Measurements from ENCODE around the gene MLKL.

The MLKL gene

GRCh38 chr16:74700438-74701225 is at the start of gene MLKL:
MLKL (minus strand) TSS chr16:74700862; CDS start chr16:74695757, 5,105 bp downstream.
- no peak for FAIRE-seq

GRCh38 chr16:74749291-74750055 is 48.8 kb upstream of the MLKL start:
- no peak for FAIRE-seq

- FAIRE-seq, result no peak
These were observed 48.0 kb upstream of the MLKL start for GRCh38 chr16:74748616-74749026.

GRCh38 chr16:74747716-74748615 is 47.3 kb upstream of the MLKL start:
- FAIRE-seq, result no peak

GRCh38 chr16:74745926-74746325 is 45.3 kb upstream of the MLKL start:
- FAIRE-seq, result no peak

GRCh38 chr16:74745109-74745615 is 44.5 kb upstream of the MLKL start:
- no peak for FAIRE-seq

GRCh38 chr16:74744566-74744965 is 43.9 kb upstream of the MLKL start:
- FAIRE-seq, result no peak

- no peak for FAIRE-seq
These were observed 43.1 kb upstream of the MLKL start for GRCh38 chr16:74743668-74744299.

GRCh38 chr16:74743045-74743667 is 42.5 kb upstream of the MLKL start:
- FAIRE-seq, result no peak

GRCh38 chr16:74742051-74742481 is 41.4 kb upstream of the MLKL start:
- no peak for FAIRE-seq

- FAIRE-seq, result no peak
These were observed 40.2 kb upstream of the MLKL start for GRCh38 chr16:74740795-74741304.

GRCh38 chr16:74739275-74739674 is 38.6 kb upstream of the MLKL start:
- FAIRE-seq, result no peak

- no peak for FAIRE-seq
These were observed 38.2 kb upstream of the MLKL start for GRCh38 chr16:74738816-74739215.

- FAIRE-seq, result no peak
These were observed 37.5 kb upstream of the MLKL start for GRCh38 chr16:74738113-74738541.

GRCh38 chr16:74737521-74737920 is 36.9 kb upstream of the MLKL start:
- no peak for FAIRE-seq

- no peak for FAIRE-seq
These were observed 36.0 kb upstream of the MLKL start for GRCh38 chr16:74736531-74737157.

GRCh38 chr16:74735554-74735953 is 34.9 kb upstream of the MLKL start:
- no peak for FAIRE-seq

- no peak for FAIRE-seq
These were observed 34.4 kb upstream of the MLKL start for GRCh38 chr16:74735162-74735452.

GRCh38 chr16:74734361-74735161 is 33.9 kb upstream of the MLKL start:
- FAIRE-seq, result no peak

GRCh38 chr16:74732707-74733350 is 32.2 kb upstream of the MLKL start:
- FAIRE-seq, result no peak

All from endometrium (tissue), 2 donors.